Measurements from ENCODE around the gene GARIN3.
"Not testable (repeated sequence)": the region's sequence is repeated elsewhere in the genome, so short reads cannot be mapped to it uniquely, and the experiment has no call there.

- TF ChIP-seq CTCF (conservative IDR thresholded peaks at IDR 0.05 in 1 of 2, IDR thresholded peaks at IDR 0.05 in 1 of 2; ENCODE audit: low read depth in 1 of 2, low read length in 2 of 2); EZH2 (IDR thresholded peaks at IDR 0.05; ENCODE audit: low read length, missing control alignments): not testable (repeated sequence)
Observed at GRCh38 chr5:157210652-157211051, 44.6 kb upstream of the GARIN3 start.

All from fibroblast of lung (primary cell).